Right ventricle myocardium superior (tissue), 1 donor: ENCODE results near the gene RSAD1. TPM values are rescaled to one million over a fixed set of nuclear protein-coding genes. Genes with fewer than 3 reads are reported as not detected.

Experiments used
- ATAC-seq: fragments of 200-7000 bp; cut with Tn5 transposase; one replicate; pipeline ENCODE4 v1.9.1; 2020; ENCODE audit warnings: mild to moderate bottlenecking; ENCODE audit not compliant: poor library complexity
- DNase-seq: peaks from one replicate; pipeline ENCODE4 v3.0.0-alpha.2; 2020
- intact Hi-C: fragments of 100-400 bp; cut with DNase I; formaldehyde crosslinking; loops from one replicate; pipeline ENCODE4 v1.11.2; 2022
- total RNA-seq: library from RNA; stranded (reverse); fragmentation: NEBNext Ultra II Directional; extraction: Animal tissue kit (Norgen Biotek cat#: 25700); gene quantifications from one replicate; pipeline ENCODE4 v1.2.1, GENCODE V29; 2021
- donor health status: DM: no; HTN: yes; CAD: no; lungs with severe emphysema.

The RSAD1 gene
- total RNA-seq, 1 donor from 2014 or later, result 49.7 TPM

DNA sequence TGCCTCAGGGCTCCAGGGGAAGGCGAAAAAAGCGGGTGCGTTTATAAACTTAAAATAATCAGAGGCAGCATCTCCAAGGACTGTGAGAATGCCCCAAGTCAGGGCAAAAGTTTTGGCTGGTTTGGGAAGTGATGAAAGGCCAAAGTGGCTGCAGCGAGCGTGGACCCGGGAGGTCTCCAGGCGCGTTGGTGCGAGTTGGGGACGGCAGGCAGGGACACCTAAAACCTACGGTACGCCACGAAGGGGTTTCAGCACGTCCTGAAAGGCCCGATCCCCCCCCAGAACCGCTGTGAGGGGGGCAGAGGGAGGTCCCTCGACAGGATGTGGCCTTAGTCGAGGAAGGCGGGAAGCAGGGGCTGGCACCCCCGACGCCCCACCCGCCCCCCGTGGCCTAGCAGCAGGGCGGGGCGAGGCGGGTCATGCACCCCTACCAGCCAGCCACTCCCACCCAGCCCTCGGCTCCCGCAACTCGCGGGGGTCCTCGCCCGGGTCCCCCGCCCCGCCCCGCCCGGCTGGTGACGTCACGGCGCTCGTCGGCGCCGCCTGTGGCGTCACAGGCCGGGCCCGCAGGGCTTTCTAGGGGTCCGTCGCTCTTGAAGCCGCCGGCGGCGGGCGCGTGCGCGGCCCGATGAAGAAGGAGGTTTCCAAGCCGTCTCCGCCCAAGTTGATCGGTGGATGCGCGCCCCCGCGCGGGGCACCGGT is 29.4 kb downstream of the RSAD1 start, which contains the start of gene MYCBPAP:
Gene MYCBPAP (plus strand): TSS at position 569 of the 702 bp plus-strand sequence. CDS start 236 bp downstream, outside the sequence.
- ATAC-seq (peak; percentile 94), DNase-seq (peak; percentile 91)
- intact Hi-C loops, result no loop called here

DNA sequence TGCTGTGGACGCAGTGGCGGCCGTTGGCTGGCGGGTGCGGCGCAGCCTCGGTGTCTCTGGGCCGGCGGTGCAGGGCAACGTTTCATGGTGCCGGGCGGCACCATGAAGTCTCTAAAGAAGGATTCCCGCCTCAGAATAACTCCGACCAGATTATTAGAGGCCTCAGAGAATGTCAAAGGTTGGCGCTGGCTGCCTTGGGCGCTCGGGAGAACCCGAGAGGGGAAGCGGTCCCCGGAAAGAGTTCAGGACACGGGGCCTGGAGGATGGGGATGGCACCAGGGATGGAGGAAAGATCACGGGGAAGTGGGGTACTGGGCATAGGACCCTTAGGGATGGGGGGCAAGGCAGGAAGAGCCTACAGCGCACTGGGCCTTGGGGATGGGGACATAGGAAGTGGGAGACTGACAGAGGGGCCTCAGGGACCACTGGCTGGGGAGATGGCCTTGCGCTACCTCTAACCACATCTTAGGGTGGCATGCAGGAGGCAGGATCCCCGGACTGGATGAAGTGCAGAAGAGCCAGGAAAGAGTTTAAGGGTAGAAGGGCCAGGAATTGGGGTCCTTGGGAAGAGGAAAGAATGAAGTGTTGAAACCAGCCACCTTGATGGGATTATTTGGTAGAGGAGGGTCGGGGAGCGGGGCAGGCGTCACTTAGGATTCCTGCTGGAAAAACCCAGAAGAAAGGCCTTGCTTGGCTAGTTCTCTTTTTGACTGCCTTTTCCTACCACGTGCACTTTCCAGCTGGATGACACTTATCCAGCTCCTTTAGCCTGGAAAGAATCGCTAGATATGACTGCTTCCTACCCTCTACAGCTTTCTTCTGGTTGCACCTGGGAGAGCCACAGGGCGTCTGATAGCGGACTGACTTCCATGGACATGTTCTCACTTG is 30.2 kb downstream of the RSAD1 start:
- no peak for ATAC-seq
- no peak for DNase-seq
- intact Hi-C loops, result no loop called here

DNA sequence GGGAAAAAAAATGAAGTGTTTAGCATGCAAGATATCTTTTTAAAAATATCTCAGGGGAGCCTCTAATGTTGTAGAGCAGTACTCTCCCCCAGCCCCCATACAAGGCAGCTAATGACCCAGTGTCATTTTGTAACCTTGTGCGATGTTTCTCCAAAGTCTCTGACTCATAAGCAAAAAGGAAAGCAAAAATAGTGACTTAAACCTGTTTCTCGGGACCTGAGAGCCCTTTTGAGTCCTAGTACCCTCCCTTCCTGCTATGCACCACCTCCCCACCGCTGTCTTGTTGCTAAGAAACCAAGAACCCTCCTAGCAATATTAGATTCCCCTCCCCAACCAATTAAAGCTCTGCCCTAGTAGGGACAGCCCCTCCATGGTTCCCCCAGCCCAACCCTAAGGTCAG is 32.4 kb downstream of the RSAD1 start:
- ATAC-seq, result no peak
- intact Hi-C loops, result no loop called here
- DNase-seq, result no peak

DNA sequence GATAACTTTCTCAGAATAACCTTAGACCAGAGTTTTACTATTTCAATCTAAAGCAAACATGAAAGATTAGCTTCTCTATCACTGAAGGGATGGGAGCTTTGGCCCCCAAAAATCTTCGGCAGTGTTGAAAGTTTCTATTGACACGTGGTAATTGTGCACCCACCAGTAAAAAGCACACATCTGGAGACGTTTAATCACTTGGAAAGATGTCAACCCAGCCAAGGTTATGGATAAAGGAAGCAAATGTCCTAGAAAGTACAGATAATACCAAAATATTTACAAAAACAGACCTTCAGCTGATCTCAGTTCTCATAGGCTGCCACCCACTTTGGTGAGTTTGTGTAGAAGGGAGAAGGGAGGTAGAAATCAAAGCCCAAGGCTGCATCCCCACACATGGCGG is 34.8 kb downstream of the RSAD1 start:
- no peak for ATAC-seq
- intact Hi-C loops, result no loop called here
- DNase-seq, result no peak

DNA sequence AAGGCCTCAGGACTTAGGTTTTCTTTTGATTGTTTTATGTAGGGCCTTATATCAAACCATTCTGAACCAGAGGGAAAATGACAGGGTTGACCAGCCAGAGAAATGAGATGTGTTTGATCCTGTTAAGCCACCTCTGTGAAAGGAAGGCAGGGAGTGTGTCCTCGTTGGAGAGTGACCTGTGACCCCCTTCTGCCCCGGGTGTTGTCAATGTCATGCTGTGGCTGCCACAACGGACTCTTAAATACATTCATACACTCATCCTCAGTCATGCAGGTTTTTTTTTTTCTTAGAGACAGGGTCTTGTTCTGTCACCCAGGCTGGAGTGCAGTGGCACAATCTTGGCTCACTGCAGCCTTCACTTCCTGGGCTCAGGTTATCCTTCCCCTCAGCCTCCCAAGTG is 35.7 kb downstream of the RSAD1 start:
- intact Hi-C loops, result no loop called here
- DNase-seq (no peak), ATAC-seq (no peak)

DNA sequence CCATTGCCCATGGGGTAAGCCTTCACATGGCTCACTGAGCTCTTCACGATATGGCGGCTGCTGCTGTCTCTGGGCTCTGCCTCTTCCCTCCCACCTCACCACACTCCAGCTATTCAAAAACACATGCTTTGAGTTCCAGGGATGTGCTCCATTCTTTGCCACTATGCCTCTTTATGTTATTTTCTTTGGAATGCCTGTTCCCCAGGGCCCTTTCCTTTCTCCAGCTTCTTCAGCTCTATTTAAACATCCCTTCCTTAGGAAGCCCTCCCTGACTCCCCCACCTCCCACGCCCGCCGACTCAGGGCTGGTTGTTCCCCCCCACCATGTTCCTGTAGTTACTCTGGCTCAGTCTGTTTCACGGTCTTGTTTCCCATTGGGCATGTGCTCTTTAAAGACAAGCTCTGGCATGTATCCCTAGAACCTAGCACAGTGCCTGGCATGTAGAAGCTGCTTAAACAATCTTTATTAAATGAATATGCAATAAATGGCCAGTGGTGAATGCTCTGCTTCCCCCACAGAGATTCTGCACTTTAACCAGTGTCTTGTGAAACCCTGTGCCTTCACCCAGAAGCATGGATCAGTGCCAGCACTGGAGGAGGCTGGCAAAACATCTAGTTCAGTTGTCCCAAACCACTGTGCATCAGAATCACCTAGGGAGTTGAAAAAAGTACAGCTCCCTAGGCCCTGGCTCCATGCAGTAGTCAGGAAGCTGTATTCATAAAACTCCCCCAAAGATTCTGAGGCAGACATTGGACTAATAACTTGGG is 36.5 kb downstream of the RSAD1 start:
- intact Hi-C loops, result no loop called here
- DNase-seq (peak; percentile 62), ATAC-seq (peak; percentile 72)

DNA sequence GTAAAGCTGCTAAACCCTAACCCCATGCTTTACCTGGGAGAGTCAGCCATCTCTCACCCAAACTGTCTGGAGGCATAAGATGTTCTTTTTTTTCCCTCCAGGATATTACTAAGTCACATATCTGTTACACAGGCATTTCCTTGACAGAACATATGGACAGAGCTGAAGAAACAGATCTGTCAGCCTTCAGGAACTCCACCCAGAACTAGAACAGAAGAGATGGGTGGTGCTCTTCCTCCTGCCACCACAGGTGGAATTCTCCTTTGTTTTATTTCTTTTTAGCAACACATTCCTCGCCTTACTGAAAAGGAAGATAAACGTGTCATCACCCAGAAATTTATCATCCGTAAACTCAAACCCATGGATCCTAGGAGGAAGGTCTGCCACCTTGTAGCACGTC is 38.4 kb downstream of the RSAD1 start:
- ATAC-seq, result no peak
- intact Hi-C loops, result no loop called here

DNA sequence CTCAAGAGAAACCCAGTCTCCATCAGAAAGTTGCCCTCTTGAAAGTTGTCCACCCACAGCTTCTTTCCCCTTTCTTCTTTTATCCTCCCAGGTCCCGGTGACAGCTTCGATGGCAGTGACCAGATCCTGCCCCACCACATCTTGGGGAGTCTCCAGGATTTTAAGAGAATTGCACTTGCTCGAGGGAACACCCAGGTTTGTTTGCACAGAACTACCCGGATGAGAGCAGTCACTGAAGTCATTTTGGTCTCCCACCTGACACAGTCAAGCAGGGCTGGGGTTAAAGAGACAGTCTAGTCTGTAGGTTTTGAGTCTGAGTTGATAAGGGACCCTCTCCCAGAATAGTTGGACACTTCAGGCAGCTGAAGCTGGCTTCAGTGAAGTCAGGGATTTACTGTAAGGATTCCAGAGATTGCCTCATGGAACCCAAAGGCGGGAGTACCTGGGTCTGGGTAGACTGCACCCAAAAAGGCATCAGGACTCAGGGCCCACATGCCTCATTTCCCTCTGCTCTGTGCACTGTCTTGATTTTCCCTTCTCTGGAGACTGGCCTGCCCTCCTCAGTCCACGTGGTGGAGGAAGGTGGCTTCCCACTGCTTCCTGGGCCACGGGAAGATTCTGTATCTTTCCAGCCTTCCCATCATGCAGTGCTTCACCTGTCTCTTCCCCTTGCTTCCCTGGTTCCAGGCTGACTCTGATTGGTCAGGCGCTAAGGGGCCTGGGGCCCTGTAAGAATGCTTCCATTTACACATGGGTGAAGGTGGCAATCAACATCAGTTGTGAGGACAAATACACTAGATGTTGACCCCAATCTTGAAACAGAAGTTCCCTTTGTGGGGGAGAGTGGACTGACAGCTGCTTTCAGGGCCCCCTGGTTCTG is 39.1 kb downstream of the RSAD1 start:
- intact Hi-C loops, result no loop called here
- no peak for ATAC-seq
- no peak for DNase-seq

More for the DNA sequence above, 38.4 kb downstream of the RSAD1 start:
- no peak for DNase-seq

DNA sequence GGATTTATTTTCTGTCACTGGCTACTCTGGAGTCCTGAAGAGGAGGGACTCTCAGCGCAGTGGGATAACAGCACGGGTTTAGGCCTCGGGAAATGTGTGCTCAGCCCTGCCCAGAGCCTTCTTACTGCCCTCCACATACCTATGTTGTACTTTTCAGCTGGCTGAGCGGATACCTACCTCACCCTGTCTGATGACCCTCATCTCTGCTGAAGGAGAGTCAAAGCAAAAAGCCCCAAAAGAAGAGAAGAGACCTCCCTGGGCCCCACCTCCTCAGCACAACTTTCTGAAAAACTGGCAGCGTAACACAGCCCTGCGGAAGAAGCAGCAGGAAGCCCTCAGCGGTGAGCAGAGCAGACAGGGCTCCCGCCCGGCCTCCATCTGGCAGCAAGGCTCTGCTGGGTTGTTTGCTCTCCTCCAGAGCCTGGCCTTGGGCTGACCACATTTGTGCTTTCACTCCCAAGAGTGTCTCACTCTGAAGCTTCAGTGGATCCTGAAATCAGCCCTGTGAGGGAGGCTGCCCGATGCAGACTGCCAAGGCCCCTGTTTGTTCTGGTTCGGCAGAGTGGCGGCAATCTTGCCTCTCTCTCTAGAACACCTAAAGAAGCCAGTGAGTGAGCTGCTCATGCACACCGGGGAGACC is 39.8 kb downstream of the RSAD1 start:
- DNase-seq (no peak), ATAC-seq (no peak)
- intact Hi-C loops, result no loop called here

DNA sequence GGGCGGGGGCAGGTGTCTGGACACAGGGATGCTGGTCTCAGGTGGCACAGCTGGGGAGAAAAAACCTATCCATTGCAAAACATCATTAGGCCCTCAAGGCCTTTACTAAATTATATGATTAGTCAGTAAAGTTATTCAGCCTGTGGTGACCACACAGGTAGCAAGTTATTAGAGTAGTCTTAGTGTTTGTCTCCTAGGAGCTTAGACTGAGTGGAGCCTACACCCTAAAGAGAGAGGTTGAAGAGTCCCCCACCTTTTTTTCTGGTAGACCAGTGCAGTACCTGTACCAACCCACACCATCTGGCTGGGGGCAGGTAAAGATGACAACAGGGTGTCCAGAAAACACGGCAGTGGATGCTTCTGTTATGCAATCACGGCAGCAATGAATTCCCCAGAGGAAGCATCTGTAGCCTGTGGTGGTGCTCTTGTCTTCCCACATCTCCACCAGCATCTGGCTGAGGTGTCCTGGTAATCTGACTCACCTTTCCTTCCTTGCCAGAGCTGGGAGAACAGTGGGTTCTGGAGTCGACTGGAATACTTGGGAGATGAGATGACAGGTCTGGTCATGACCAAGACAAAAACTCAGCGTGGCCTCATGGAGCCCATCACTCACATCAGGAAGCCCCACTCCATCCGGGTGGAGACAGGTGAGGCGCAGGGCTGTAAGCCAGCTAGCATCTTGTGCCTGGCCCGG is 40.6 kb downstream of the RSAD1 start:
- no peak for DNase-seq
- ATAC-seq, result no peak
- intact Hi-C loops, result no loop called here

DNA sequence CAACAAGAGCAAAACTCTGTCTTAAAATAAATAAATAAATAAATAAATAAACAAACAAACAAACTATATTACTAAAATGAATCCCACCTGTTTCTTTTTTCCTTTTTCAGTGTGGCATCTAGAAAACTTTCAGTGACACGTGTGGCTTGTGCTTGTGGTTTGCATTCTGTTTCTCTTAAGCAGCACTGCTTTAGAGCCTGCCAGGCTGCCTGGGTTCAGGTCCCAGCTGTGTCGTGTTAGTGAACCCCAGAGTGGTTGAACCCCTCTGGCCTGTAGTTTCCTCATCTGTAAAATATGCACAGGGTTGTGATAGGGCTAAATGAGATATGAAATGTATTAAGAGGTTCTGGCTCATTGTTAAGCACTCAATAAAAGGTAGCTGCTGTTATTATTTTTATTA is 41.8 kb downstream of the RSAD1 start:
- DNase-seq (peak; percentile 15), ATAC-seq (no peak)
- intact Hi-C loops, result no loop called here

DNA sequence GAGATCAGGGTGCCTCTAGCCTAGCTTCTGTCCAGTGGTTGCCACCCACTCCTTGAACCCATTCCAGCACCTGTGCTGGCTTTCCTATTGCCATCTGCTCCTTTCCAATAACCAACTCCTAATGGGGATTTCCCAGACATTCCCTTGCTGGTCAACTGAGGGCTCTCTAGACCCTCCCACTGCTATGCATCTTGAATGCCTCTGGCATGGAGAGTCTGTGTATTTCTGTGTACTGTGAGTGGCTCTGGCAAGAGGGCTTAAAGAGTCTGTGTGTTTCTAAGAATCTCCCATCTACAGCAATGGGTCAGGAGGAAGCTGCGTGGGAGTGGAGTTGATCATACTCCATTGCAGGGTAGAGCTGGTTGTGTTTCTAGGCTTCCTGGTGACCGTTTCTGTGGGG is 42.9 kb downstream of the RSAD1 start:
- ATAC-seq (no peak), DNase-seq (no peak)
- intact Hi-C loops, result no loop called here

DNA sequence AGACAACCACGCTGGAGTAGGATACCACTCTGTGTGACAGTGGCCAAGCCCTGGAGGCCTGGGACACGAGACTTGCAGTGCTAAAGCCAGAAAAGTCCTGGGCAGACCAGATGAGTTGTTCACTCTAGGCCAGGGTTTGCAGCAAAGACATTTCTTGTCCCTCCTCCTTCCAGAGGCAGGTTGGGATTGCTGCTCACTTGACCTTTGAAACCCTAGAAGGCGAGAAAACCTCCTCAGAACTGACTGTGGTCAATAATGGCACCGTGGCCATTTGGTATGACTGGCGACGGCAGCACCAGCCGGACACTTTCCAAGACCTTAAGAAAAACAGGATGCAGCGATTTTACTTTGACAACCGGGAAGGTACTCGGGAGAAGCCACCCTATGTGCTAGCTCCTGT is 44.1 kb downstream of the RSAD1 start:
- intact Hi-C loops, result no loop called here
- ATAC-seq, result no peak
- no peak for DNase-seq

DNA sequence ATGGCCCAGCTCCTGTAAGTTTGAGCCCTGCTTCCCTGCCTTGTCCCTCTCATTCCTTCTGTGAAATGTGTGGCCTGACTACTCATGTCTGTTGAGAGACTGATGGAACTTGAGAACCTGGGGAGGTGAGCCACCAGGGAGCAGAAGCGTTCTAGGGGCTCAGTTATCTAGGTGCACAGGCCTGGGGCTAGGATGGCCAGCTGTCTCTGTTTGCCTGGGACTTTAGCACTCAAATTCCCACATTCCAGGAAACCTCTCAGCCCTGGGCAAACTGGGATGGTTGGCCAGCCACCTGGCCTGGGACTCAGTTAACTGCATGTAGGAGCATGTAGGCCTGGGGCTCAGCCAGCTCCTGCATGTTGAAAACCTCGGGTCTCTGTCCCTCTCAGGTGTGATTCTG is 44.5 kb downstream of the RSAD1 start:
- DNase-seq, result no peak
- no peak for ATAC-seq
- intact Hi-C loops, result no loop called here

DNA sequence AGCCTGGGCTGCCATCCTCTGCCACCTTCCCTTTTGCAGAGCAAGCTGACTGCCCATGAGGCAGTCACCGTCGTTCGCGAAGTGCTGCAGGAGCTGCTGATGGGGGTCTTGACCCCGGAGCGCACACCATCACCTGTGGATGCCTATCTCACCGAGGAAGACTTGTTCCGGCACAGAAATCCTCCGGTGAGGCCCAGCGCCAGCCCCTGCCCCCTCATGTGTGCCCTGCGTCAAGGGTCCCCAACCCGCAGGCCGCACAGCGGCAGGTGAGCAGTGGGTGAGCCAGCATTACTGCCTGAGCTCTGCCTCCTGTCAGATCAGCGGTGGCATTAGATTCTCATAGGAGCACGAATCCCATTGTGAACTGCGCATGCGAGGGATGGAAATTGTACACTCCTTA is 46.2 kb downstream of the RSAD1 start:
- no peak for ATAC-seq
- no peak for DNase-seq

DNA sequence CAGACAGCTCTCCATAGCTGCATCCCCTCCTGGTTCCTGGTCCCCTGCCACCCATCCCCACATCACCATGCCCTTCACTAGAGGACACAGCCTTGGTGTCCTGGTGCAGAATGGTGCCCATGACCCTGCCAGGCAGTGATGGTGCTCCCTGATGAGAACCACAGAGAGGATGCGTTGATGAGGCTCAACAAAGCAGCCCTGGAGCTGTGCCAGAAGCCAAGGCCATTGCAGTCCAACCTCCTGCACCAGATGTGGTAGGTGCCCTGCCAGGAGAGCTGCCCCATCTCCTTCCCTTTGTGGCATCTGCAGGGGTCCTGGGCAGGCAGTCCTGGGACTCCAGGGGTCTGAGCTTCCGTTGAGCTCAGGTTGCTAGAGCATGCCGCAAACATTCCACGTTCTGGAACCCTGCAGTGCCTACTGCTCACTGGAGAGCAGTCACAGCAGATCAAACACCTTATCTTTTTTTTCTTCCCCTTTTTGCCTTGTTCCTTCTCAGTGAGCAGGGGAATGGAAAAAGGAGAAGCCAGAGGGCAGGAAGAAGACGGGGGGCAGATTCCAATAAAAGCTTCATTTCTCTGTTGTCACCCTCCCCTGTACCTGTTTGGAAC is 48.6 kb downstream of the RSAD1 start:
- DNase-seq, result no peak
- ATAC-seq, result no peak
- intact Hi-C loops, result no loop called here

More for the DNA sequence above, 46.2 kb downstream of the RSAD1 start:
- intact Hi-C loops, result no loop called here

DNA sequence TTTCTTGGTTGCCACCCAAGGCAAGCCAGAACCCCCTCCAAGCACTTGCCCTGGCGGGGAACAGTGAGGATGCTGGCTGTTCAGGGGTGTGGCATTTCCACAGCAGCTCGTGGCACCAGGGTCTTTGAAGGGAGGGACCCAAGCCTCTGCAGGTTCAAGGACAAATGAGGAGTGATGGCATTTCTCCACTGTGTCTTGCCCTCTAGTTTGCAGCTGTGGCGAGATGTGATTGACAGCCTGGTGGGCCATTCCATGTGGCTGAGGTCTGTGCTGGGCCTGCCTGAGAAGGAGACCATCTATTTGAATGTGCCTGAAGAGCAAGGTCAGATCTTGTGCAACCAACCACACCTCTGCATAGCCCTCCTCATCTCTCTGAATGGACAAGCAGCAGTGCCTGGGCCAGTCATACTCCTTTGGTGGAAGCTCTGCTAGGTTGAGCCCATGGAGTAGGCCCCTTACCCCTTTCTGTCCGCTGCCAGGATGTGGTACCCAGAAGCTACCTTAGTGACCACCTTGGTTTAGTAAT is 49.4 kb downstream of the RSAD1 start:
- ATAC-seq, result no peak
- no peak for DNase-seq
- intact Hi-C loops, result no loop called here
